Stimulated activated CD4-positive, alpha-beta T cell treated with anti-CD3 and anti-CD28 coated beads, TNF-alpha, amount 100 ng/mL, for 4 hours (primary cell): ENCODE data around the gene HOXC13.

Experiments
- DNase-seq, 3 experiments: peaks; one replicate each; pipeline ENCODE4 v3.0.0-alpha.2; 2020; ENCODE audit warnings: low read depth in 3 of 3

The HOXC13 gene

GRCh38 chr12:53995378-53996239 is 57.0 kb downstream of the HOXC13 start:
- no peak for DNase-seq
